Gastroesophageal sphincter (tissue), 4 donors: ENCODE measurements around the gene CDH4. TPM values are rescaled to one million over a fixed set of nuclear protein-coding genes. Genes with fewer than 3 reads are reported as not detected.

Experiments used
- ATAC-seq: fragments of 150-250 bp; one replicate; pipeline ENCODE4 v1.9.1; 2016; ENCODE audit warnings: mild to moderate bottlenecking, moderate library complexity
- H3K27ac ChIP-seq, 4 donors: fragments of 200-600 bp; sonication (generic) in 3 of 4; 1 replicate in 3 of 4; 2 replicates in 1 of 4; pipeline ENCODE4 v1.5.1; 2016 to 2019
- H3K27me3 ChIP-seq: fragments of 200-600 bp; sonication (generic); one replicate; pipeline ENCODE4 v1.5.1; 2019
- H3K36me3 ChIP-seq, 2 donors: fragments of 200-600 bp; sonication (generic); one replicate each; pipeline ENCODE4 v1.5.1; 2019; ENCODE audit warnings: control low read depth in 1 of 2
- H3K4me1 ChIP-seq, 3 donors: fragments of 200-600 bp; sonication (generic); 1 replicate in 2 of 3; 2 replicates in 1 of 3; pipeline ENCODE4 v1.5.1; 2016 to 2019; ENCODE audit warnings: control low read depth in 2 of 3
- H3K4me3 ChIP-seq, 2 donors: fragments of 200-600 bp; sonication (generic); one replicate each; pipeline ENCODE4 v1.5.1; 2019; ENCODE audit warnings: mild to moderate bottlenecking in 1 of 2, moderate library complexity in 1 of 2
- H3K9me3 ChIP-seq, 3 donors: fragments of 200-600 bp; sonication (generic); one replicate each; pipeline ENCODE4 v1.5.1; 2017 to 2019; ENCODE audit warnings: control low read depth in 2 of 3
- EP300 ChIP-seq: sonication (generic); formaldehyde crosslinking; IDR thresholded peaks from one replicate; pipeline ENCODE4 v1.6.1; 2017; ENCODE audit warnings: antibody characterized with exemption, mild to moderate bottlenecking
- POLR2A ChIP-seq, 2 donors: fragments of 450-650 bp; IDR thresholded peaks; one replicate each; pipeline ENCODE4 v1.6.1; 2017; ENCODE audit warnings: antibody characterized with exemption in 2 of 2, mild to moderate bottlenecking in 2 of 2, moderate library complexity in 1 of 2
- POLR2AphosphoS5 ChIP-seq: sonication (generic); formaldehyde crosslinking; IDR thresholded peaks from one replicate; pipeline ENCODE4 v1.6.1; 2017; ENCODE audit warnings: antibody characterized with exemption
- WGBS, 2 donors: methylation state at CpG; one replicate each; pipeline ENCODE4 v1.1.5; 2018; ENCODE audit warnings: low coverage in 1 of 2; 5-methylcytosine and 5-hydroxymethylcytosine counted together
- total RNA-seq, 4 donors: library from RNA; depleted of rRNA; stranded (reverse); fragments of >200 nt; gene quantifications; one replicate each; pipeline ENCODE4 v1.1.0, GENCODE V29; 2016
- TF ChIP-seq, protein P1 (sequence below), 4 experiments: fragments of 200-600 bp in 2 of 4; fragments of 450-650 bp in 2 of 4; sonication (generic) in 1 of 4; IDR thresholded peaks; one replicate each; pipeline ENCODE4 v1.5.1; 2017 to 2019; ENCODE audit warnings: antibody characterized with exemption in 4 of 4, mild to moderate bottlenecking in 2 of 4, moderate library complexity in 2 of 4

CDH4 gene
- total RNA-seq, 4 donors from 2014 or later: under 0.01 to 1.5 (median 0.42) TPM; not detected in 1

GRCh38 chr20:61667056-61667792, 415.2 kb downstream of the CDH4 start:
- TF ChIP-seq POLR2AphosphoS5 (no peak), EP300 (no peak), POLR2A (IDR thresholded peaks at IDR 0.05) (no peak)
- TF ChIP-seq, protein P1, sequence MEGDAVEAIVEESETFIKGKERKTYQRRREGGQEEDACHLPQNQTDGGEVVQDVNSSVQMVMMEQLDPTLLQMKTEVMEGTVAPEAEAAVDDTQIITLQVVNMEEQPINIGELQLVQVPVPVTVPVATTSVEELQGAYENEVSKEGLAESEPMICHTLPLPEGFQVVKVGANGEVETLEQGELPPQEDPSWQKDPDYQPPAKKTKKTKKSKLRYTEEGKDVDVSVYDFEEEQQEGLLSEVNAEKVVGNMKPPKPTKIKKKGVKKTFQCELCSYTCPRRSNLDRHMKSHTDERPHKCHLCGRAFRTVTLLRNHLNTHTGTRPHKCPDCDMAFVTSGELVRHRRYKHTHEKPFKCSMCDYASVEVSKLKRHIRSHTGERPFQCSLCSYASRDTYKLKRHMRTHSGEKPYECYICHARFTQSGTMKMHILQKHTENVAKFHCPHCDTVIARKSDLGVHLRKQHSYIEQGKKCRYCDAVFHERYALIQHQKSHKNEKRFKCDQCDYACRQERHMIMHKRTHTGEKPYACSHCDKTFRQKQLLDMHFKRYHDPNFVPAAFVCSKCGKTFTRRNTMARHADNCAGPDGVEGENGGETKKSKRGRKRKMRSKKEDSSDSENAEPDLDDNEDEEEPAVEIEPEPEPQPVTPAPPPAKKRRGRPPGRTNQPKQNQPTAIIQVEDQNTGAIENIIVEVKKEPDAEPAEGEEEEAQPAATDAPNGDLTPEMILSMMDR (IDR thresholded peaks at IDR 0.05): no peak
- ATAC-seq: no peak
- Histone ChIP-seq H3K27ac (no peak overlapping the region), H3K4me3 (no peak overlapping the region), H3K4me1 (no peaks in the 10 kb centered on the region), H3K9me3 (no peaks in the 10 kb centered on the region), H3K36me3 (no peaks in the 10 kb centered on the region), H3K27me3 (peaks cover 65% of the 10 kb centered on the region)
- 93% methylated on average over 9 of the region's 20 CpGs; no CpG with 5 or more reads in 1 of the 2 donors for WGBS, 2 donors

GRCh38 chr20:61668065-61668650, 416.1 kb downstream of the CDH4 start:
- 67 to 73% methylated on average over 2 to 3 of the region's 9 CpGs for WGBS, 2 donors
- ATAC-seq: no peak
- TF ChIP-seq POLR2A (IDR thresholded peaks at IDR 0.05): no peak
- TF ChIP-seq, protein P1 (IDR thresholded peaks at IDR 0.05): no peak
- no peak for TF ChIP-seq POLR2AphosphoS5
- TF ChIP-seq EP300: no peak
- Histone ChIP-seq H3K4me3 (no peak overlapping the region), H3K27me3 (peaks cover 56% of the 10 kb centered on the region), H3K4me1 (no peaks in the 10 kb centered on the region), H3K36me3 (no peaks in the 10 kb centered on the region), H3K9me3 (no peaks in the 10 kb centered on the region), H3K27ac (no peak overlapping the region)

- H3K4me3 ChIP-seq: no peak overlapping the region
- H3K4me1 ChIP-seq: no peaks in the 10 kb centered on the region
- H3K27ac ChIP-seq: no peak overlapping the region
- H3K9me3 ChIP-seq: no peaks in the 10 kb centered on the region
- no peaks in the 10 kb centered on the region for H3K36me3 ChIP-seq
- TF ChIP-seq POLR2AphosphoS5 (no peak), EP300 (no peak), POLR2A (IDR thresholded peaks at IDR 0.05) (no peak)
- TF ChIP-seq, protein P1 (IDR thresholded peaks at IDR 0.05): no peak
- peaks cover 48% of the 10 kb centered on the region for H3K27me3 ChIP-seq
- 83% methylated on average over 1 of the region's 20 CpGs; no CpG with 5 or more reads in 1 of the 2 donors for WGBS, 2 donors
- ATAC-seq: no peak
Observed at GRCh38 chr20:61668771-61669503, 416.9 kb downstream of the CDH4 start.

GRCh38 chr20:61670274-61670673, 418.2 kb downstream of the CDH4 start:
- Histone ChIP-seq H3K4me1 (no peaks in the 10 kb centered on the region), H3K9me3 (no peaks in the 10 kb centered on the region), H3K27ac (no peak overlapping the region), H3K4me3 (no peak overlapping the region), H3K27me3 (peaks cover 37% of the 10 kb centered on the region), H3K36me3 (no peaks in the 10 kb centered on the region)
- WGBS, 2 donors: 47 to 67% methylated on average over 2 of the region's 3 CpGs
- TF ChIP-seq, protein P1 (IDR thresholded peaks at IDR 0.05): no peak
- no peak for TF ChIP-seq POLR2A (IDR thresholded peaks at IDR 0.05)
- TF ChIP-seq POLR2AphosphoS5: no peak
- no peak for TF ChIP-seq EP300
- ATAC-seq: no peak
